Islet of Langerhans (tissue), 1 donor: Measurements from ENCODE around the gene OTOG.

ENCODE experiments used
- FAIRE-seq: peaks from one replicate; lab custom pipeline; 2011; peaks lifted over from hg19 to GRCh38; lab: Jason Lieb, UNC

Gene OTOG

DNA sequence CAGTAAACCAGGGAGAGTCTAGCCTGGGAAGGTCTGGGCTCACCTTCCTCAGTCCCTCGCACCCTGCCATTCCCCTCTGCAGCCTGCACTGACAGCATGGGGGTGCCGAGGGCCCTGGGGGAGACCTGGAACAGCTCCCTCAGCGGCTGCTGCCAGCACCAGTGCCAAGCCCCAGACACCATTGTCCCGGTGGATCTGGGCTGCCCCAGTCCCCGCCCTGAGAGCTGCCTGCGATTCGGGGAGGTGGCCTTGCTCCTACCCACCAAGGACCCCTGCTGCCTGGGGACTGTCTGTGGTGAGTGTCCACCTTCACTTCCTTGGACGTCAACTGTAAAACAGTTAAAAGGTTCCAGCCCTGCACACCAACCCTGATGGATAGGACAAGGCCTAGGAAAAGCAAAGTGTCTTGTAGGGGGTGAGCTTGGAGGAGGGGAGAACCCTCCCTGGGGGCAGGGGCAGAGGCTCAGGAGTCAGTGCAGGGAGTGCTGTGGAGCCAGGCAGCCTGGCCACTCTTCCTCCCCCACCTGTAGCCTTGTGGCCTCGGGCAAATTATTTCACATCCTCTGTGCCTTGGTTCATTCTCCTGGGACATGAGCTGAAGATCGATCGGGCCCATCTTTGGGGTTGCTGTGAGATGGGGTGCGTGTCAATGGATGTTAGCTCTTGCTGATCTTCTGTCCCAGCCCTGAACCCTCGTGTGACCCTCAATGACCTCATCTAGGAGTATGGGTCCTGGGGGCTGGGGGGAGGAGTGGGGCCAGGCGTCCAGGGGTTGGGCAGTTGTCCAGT is 87.1 kb downstream of the OTOG start:
- no peak for FAIRE-seq

DNA sequence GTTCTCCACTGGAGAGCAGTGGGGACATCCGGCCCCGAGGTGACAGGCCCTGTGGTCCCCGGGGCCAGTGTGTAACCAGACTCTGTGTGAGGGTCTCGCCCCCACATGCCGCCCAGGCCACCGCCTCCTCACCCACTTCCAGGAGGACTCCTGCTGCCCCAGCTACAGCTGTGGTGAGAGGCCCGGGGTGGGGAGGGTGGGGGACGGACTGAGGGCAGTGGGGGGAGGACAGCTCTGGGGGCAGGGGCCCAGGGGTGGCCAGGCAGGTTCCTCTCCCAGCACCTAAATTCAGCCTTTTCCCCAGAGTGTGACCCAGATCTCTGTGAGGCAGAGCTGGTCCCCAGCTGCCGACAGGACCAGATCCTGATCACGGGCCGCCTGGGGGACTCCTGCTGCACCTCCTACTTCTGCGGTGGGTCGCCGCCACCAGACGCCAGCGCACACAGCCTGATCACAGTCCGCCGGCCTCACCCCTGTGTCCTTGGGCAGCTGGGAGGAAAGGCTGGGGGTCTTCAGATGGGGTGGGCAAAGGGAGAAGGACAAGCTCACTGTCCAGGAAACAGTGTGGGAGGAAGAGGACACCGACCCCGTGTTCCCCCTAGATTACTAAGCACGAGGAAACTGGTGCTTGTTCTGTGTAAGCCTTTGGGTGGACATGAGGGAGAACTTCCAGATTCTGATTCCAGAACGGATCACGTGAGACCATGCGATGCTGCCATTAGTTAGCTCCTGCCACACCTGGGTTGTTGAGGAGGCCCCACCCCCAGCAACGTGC is 87.9 kb downstream of the OTOG start:
- FAIRE-seq, result no peak

DNA sequence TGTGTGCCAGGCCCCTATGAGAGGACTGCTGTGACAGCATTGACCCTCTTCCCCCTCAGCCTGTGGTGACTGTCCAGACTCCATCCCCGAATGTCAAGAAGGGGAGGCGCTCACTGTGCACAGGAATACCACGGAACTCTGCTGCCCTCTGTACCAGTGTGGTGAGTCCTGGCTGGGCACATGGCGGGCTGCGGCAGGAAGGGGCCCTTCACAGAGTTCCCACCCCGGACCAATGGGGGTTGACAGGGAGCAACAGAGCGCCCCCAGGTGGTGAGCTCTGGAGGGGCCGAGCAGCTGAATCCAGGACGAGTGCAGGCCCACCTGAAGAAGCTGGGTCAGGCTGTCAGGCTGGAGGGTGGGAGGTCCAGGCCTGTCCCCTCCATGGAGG is 88.5 kb downstream of the OTOG start:
- FAIRE-seq, result no peak

DNA sequence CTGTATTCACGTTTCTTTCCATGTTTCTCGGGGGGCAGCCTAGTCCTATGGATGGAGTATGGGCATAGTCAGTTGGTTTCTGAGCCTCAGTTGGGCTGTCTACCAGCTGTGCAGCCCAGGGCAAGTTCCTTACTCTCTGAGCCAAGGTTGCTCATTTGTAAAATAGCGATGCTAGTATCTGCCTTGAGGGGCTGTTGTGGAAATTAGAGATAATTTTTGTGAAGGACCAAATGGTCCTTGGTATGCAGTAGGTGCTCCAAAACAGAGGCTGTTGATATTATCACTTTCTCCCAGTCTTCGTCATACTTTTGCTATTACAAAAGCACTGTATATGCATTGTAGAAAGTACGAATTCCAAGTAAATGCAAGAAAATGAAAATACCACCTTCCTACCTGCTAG is 89.7 kb downstream of the OTOG start:
- FAIRE-seq, result no peak

DNA sequence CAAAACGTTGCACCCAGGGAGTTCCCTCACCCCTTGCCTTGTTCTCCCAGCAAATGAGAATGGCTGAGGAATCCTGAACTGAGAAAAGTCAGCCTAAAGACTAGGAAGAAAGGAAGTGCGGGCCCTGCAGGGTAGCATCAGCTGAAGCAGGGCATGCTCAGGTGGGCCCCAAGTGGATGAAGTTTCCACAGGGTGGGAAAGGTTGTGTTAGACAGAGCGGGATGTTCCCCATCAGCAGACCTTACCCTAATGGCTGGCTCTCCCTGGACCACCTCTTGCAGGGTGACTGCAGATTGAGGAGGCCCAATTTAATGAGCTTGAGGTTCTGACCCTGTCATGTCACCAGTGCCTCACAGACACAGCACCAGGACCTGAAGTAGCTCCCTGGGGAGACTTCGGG is 90.8 kb downstream of the OTOG start:
- FAIRE-seq, result no peak

DNA sequence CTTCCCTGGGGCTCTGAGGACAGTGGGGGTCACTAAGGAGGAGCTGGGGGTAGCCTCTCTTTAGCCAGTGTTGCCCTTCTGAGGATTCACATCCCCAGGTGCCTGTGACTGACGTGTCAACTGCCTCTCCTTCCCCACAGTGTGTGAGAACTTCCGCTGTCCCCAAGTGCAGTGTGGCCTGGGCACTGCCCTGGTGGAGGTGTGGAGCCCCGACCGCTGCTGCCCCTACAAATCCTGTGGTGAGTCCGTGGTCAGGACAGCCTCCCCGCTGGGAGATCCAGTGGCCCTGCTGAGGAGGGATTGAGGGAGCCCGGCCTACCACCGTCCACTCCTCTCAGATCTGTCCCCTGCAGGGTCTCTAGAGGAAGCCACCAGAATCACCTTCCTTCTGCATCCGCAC is 91.3 kb downstream of the OTOG start:
- no peak for FAIRE-seq

DNA sequence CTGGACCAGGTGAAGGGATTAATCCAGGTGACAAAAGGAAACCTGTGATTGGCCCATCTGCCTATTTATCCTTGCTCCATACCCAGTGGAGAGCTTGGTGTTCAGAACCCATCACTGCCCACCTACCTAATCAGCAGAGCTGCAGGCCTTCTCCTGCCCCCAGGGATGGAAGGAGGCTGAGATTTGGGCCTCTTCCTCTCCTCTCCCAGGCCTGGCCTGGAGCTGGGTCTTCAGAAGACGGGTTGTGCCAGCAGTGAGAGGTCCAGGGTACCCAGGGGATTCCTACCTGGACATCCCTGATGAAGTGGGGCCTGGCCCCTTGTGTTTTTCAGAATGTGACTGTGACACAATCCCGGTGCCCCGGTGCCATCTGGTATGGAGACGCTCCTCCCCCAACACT is 92.0 kb downstream of the OTOG start:
- FAIRE-seq, result no peak

DNA sequence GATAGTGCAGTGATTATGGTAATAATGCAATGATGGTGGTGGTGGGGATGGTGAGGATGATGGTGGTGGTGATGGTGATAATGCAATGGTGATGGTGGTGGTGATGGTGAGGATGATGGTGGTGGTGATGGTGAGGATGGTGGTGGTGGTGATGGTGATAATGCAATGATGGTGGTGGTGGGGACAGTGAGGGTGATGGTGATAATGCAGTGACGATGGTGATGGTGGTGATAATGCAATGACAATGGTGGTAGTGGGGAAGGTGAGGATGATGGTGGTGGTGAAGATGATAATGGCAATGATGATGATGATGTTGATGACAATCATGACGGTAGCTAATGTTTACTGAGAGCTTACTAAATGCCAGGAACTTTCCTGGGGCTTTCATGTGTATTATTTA is 92.7 kb downstream of the OTOG start:
- FAIRE-seq, result no peak

DNA sequence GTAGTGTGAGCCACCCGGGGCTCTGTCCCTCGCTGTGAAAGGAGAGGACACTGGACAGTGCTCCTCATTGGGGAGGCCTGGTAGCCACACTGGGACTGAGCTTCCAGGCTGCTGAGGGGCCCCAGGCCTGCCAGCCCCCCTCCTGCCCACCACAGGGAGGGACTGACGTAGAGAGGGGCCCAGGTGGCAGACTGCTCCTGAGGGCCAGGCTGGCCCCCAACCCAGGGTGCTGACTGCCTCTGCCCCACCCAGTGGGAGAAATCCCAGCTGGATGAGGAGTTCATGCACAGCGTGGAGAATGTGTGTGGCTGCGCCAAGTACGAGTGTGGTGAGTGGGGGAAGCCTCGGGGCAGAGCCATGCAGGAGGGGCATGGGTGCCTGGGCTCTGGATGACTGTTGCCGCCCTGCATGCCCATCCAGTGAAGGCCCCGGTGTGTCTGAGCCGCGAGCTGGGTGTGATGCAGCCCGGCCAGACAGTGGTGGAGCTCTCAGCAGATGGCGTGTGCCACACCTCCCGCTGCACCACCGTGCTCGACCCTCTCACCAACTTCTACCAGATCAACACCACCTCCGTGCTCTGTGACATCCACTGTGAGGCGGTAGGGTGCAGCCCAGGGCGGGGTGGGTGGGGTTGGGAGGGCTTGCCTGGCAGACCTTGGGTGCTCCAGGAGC is 93.6 kb downstream of the OTOG start:
- FAIRE-seq, result no peak

DNA sequence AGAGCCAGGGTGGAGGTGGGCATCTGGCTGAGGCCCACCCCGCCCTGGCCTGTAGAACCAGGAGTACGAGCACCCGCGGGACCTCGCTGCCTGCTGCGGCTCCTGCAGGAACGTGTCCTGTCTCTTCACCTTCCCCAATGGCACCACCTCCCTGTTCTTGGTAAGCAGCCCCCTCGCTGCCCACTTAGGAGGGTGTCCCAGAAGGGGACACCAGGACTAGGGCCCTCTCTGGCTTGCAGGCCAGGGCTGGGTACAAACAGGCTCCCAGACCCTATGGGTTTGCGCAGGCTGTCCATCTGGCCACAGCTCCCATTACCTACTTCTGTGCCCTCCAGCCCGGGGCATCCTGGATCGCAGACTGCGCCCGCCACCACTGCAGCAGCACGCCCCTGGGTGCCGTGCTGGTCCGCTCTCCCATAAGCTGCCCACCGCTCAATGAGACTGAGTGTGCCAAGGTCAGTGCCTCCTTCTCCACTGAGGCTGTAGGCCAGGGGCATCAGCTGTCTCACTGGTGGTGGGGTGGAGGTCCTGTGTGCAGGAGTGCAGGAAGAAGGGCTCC is 94.8 kb downstream of the OTOG start:
- FAIRE-seq, result no peak

DNA sequence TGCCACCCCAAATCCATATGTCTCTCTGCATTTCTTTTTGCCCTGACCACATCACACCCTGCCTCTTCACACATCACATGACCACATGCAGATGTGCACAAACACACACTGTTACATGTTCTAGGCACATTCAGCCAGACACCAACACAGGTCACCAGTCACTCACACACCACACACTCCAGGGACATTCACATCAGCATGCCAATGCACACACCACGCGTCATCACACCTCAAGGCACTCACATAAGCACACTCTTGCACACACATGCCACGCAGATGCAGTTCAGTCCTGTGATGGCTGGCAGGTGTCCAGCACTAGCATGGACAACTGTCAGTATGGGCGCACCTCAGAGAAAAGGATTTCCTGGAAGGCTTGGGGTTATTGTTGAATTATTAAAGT is 95.3 kb downstream of the OTOG start:
- FAIRE-seq, result no peak

DNA sequence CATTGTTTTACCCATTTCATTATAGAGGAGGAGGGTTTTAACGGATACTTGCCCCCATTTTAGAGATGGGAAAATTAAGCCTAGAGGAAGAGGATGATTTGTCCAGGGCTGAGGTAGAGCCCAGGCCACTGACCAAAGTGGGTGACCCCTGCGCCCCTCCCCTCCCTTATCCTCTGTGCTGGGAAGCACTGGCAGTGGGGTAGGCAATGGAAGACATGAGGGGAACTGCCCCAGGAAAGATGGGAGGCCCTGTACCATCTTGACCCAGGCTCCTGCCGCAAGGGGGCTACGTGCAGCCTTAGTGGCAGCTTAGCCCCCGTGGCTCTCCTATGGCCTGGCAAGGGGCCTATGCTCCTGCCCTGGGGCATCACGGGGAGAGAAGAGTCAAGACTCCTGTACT is 95.9 kb downstream of the OTOG start:
- no peak for FAIRE-seq

DNA sequence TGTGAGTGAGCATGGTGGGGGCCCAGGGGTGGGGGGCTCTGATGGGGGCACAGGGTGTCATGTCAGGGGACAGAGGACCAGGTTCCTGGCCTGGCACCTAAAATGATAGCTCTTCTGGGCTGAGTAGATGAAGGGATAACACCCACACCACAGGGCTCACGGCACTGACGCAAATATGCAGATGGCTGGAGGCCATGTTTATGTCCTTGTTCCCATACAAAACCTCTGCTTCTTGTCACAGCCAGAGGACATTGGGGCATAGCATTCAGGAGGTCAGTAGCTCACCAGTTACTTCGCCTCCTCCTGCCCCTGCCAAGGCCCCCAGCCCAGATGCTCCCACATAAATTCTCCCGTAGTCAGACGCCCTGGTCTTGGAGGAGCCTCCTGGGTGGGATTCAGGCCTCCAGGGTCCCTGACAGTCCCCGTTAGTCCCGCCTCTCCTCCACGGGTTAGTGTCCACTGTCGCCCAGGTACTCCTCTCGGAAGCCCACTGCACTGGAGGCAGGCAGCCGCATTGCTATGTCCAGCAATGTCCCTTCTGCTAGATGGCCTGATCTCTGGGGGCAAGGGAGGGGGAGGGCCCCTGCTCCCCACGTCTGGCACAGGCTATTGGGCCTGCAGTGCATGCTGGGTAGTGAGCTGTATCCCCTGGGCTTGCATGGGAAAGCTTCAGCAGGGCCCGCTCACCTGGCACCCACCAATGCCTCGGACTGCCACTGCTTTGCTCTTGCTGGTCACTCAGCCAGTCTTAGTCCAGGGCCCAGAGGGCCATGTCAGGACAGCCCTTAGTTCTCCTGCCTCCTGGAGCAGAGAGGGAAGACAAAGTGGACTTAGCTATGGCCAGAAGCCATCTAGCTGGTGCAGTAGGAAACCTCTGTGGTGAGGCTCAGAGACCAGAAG is 96.7 kb downstream of the OTOG start:
- FAIRE-seq, result no peak

DNA sequence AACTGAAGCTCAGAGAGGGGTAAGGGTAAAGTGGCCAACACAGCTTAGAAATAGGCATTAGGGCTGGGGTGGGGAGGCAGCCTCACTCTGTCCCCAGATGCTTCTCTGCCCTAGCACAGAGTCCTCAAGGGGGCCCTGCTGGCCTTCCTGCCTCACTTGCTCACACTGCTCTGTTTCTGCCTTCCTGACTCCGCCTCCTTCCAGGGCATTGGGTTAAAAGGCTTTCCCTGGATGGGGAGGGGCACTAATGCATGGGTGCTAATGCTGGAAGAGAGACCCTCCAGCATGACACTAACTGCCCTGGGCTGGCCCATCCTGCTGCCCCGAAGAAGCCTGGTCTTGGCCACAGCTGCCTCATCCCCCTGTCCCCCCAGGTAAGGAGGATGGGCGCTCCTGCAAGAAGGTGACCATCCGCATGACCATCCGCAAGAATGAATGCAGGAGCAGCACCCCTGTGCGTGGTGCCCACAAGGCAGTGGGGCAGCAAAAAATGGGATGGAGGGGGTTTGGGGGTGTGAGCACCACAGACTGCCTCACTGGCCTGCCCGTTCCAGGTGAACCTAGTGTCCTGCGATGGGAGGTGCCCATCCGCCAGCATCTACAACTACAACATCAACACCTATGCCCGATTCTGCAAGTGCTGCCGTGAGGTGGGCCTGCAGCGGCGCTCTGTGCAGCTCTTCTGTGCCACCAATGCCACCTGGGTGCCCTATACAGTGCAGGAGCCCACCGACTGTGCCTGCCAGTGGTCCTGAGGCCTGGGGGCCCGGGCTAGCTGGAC is 98.3 kb downstream of the OTOG start:
- no peak for FAIRE-seq

DNA sequence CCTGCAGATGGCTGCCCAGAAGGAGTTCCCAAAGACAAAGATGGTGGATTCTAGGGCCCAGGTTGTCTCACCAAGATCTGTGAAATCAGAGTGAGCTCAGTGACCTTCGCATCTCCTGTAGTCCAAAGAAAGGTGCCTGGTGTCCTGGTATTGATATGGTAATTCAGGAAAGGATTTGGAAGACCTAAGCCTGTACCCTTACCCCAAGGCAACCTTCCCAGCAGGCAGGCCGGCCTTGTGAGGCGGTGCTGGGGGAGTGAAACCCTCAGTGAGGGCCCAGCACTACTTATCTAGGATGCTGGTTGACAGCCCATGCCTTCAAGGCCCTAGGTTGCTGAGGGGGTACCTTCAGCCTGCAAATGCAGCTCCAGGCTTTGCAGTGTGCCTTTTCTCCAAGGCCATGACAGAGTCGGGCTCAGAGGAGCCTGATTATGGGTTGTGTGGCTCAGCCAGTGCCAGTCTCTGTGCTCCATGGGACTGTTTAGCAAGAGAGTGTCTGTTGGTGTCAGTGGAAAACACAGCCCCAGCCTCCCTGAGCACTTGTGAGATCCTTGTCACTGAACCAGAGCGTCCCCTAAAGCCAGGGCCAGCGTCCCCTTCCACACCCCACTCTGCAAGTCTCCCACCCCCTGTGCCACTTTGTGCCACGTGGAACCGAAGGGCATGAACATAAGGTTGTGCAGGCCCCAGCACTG is 99.5 kb downstream of the OTOG start:
- FAIRE-seq, result no peak

DNA sequence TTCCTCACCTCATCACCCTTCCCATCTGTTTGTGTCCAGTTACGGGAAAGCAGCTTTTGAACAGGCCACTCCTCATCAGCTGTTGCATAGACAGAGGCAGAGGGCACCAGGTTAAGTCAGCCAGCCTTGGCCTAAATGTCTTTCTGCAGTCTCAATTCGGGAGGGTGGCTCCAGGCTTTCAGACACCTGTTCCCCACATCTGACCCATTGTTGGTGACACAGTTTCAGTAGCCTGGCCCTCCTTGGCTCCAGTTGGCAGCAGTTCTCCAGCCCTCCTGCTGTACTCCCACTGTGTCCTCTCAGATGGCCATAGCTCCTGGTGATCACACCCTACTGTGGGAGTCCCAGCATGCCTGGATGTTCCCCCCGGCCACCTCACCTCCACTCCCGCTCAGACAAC is 101.5 kb downstream of the OTOG start:
- FAIRE-seq, result no peak

DNA sequence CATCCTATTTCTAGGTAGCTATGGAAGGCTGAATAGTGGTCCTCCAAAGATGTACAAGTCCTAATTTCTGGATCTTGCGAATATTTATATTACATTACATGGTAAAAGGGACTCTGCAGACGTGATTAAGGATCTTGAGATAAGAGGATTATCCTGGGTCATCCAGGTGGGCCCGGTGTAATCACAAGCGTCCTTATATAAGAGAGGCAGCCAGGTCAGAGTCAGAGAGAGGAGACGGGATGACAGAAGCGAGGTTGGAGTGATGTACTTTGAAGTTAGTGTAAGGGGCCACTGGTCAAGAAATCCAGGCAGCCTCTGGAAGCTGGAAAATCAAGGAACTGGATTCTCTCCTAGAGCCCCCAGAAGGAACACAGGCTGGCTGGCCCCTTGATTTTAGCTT is 102.2 kb downstream of the OTOG start:
- no peak for FAIRE-seq

DNA sequence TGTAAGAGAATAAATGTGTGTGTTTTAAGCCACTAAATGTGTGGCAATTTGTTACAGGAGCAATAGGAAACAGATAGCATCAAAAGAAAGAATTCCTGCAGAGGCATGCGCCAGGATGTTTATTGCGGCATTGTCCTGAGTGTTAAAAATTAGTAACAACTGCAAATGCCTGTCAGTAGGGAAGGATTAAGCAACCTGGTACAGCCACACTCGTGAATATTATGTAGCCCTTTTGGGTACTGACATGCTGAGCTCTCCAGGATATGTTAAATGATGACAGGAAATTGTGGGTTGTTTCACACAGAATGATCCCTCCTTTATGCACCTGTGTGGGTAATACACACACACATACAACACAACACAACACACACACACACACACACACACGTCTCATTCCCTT is 102.6 kb downstream of the OTOG start:
- FAIRE-seq, result no peak

DNA sequence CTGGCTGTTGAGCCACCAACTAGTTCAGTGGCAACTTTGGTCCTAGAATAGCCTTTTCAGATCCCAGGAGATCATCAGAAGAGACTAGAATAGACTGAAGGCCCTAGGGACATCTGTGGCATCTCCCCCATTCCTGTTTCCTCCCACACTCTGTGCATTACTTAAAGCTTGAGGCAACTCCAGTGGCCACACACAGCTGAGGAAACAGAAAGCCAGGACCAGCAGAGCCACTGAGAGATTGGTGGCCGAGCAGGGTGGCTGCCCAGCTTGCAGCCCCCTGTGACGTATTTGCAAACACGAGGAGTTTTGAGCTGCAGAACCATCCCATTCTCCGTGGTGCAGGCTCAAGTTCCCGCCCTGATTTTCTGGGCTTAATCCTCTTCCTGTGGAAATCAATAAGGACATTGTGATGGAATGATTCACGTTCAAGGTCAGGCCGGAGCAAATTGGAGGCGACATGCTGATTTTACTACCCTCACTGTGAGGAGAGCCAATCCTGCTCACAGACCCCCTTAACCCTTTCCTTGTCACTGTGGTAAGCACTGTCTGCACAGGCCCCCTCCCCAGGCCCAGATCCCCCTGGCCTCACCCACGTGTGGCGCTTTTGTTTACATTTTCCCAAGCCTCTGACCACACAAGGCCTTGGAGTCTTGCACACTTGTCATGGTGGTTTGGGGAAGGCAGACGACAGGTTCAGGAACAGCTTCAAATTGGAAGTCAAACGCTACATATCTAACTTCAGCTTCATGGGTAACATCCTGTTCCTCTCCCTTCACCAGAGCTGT is 103.3 kb downstream of the OTOG start:
- no peak for FAIRE-seq

DNA sequence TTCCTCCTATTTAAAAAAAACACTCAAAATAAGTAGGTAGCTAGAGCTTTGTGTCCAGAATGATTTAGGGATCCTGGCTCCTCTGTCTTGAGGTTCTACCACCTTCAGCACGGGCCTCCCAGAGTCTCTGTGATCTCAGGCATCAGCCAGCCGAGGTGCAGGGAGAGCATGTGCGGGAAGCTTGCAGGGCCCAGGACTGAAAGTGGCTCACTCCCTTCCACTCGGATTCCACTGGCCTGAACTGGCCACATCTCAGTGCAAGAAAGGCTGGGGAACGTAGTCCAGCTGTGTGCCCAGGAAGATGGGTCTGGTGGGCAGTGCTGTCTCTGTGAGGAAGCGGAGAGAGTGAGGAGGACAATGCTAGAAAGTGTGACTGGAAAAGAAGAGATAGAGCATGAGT is 104.0 kb downstream of the OTOG start:
- FAIRE-seq, result no peak
